GM19351 (cell line): ENCODE results near the gene DAAM1.

Experiments used
- ATAC-seq: cut with Tn5 transposase; IDR thresholded peaks from one replicate; pipeline ENCODE4 v1.9.1; 2021; ENCODE audit warnings: mild to moderate bottlenecking, moderate library complexity; ENCODE audit not compliant: unreplicated experiment

DAAM1 gene

GRCh38 chr14:59215757-59216156 lies 27.3 kb downstream of the DAAM1 start:
- ATAC-seq = no peak

GRCh38 chr14:59217011-59217410 lies 28.5 kb downstream of the DAAM1 start:
- ATAC-seq = no peak

- ATAC-seq = no peak
Observed at GRCh38 chr14:59221568-59221967, 33.1 kb downstream of the DAAM1 start.

GRCh38 chr14:59224341-59224740 lies 35.9 kb downstream of the DAAM1 start:
- ATAC-seq = no peak

GRCh38 chr14:59225281-59225680 lies 36.8 kb downstream of the DAAM1 start:
- no peak for ATAC-seq

GRCh38 chr14:59228421-59228820 lies 40.0 kb downstream of the DAAM1 start:
- no peak for ATAC-seq

- no peak for ATAC-seq
Observed at GRCh38 chr14:59229653-59230406, 41.4 kb downstream of the DAAM1 start.

- no peak for ATAC-seq
Observed at GRCh38 chr14:59236195-59236594, 47.7 kb downstream of the DAAM1 start.

- no peak for ATAC-seq
Observed at GRCh38 chr14:59238216-59238615, 49.7 kb downstream of the DAAM1 start.

GRCh38 chr14:59239022-59239421 lies 50.6 kb downstream of the DAAM1 start:
- ATAC-seq = no peak

- ATAC-seq = peak; percentile 98
Observed at GRCh38 chr14:59240356-59240755, 51.9 kb downstream of the DAAM1 start.

- no peak for ATAC-seq
Observed at GRCh38 chr14:59241121-59241520, 52.7 kb downstream of the DAAM1 start.

- no peak for ATAC-seq
Observed at GRCh38 chr14:59243174-59243573, 54.7 kb downstream of the DAAM1 start.

- no peak for ATAC-seq
Observed at GRCh38 chr14:59244581-59244980, 56.1 kb downstream of the DAAM1 start.

- peak; percentile 74 for ATAC-seq
Observed at GRCh38 chr14:59245809-59246295, 57.4 kb downstream of the DAAM1 start.

- ATAC-seq = no peak
Observed at GRCh38 chr14:59246566-59246965, 58.1 kb downstream of the DAAM1 start.

- ATAC-seq = no peak
Observed at GRCh38 chr14:59247801-59248584, 59.5 kb downstream of the DAAM1 start.

GRCh38 chr14:59249029-59249428 lies 60.6 kb downstream of the DAAM1 start:
- no peak for ATAC-seq

- no peak for ATAC-seq
Observed at GRCh38 chr14:59251811-59252771, 63.6 kb downstream of the DAAM1 start.

- no peak for ATAC-seq
Observed at GRCh38 chr14:59252772-59253500, 64.5 kb downstream of the DAAM1 start.
